DMS53 treated with DMSO at 0.1 percent for 48 hours (cell line): Measurements from ENCODE around the gene TACR1.

Experiments
- DNase-seq: peaks from one replicate; lab custom pipeline; 2025; ENCODE audit not compliant: unreplicated experiment; lab: John Stamatoyannopoulos, UW

TACR1 gene

DNA sequence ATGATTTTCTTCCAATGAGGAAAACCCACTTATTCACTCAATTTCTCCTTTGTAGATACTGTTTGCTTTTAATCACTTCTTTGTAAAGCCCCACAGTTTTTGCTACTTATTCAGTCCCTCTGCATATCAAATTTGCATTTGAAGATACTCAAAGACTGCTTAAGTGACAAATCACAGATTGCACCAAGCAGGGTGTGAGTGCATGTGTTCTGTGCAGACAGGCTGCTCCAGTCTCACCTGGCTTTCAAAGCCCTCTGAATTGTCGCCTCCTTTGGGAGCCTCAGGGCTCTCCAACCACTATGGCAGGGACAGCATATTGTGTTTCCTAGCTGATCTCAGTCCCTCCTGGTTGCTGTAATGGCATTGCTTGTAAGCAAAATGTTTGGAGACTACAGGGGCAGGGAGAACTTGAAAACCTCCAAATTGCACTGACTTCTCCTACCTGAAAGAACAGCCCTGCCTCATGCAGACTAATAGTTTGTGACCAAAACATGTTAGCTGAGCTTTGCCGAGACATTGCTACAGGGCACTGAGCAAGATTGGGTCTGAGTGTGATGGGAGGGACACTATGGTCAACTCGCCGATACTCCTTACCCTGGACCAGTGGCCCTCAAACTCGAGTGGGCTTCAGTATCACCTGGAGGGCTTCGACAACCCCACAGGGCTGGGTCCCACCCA lies 144.0 kb downstream of the TACR1 start:
- no peak for DNase-seq

DNA sequence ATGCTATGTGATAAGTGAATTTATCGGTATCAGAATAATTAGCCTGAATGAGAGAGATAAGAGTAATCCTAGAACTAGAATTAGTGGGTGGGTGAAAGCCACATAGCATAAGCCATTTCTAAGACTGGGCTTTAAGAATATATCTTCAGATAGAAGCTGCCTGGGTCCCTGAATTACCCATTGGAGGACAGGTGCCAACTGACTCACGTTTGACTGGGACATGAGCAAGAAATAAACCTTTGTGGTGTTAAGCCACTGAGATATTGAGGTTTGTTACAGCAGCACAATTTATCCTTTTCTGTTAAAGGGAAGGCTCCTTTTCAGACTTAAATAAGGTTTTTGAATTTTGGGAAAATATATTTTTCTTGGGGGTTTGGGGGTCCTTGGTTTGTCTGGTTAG lies 145.0 kb downstream of the TACR1 start:
- DNase-seq = no peak

DNA sequence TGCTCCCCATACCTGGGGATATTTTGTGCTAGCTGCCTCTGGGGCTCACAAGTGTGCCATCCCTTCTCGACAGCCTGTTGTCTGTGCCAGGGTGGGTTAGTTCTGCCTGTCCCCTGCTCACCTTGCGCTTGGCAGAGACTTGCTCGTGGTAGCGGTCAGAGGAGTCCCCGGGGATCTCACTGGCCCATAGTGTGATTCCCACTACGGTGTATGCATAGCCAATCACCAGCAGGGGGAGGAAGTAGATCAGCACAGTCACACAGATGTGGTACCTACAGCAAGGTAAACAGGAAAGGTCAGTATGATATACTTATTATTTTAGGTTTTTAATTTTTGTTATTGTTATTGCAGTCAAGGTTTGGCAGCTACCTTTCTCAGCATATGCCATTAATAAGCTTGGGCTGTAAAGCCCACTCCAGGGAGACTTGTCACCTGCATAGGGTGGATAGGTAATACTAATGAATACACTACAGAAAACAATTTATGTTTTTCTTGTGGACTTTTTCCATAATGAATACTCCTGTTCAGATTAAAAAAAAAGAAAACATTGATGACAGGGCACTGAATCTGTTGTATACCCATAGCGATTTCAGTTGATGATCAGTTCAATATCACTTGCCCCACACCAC lies 145.7 kb downstream of the TACR1 start:
- DNase-seq = peak; percentile 57

DNA sequence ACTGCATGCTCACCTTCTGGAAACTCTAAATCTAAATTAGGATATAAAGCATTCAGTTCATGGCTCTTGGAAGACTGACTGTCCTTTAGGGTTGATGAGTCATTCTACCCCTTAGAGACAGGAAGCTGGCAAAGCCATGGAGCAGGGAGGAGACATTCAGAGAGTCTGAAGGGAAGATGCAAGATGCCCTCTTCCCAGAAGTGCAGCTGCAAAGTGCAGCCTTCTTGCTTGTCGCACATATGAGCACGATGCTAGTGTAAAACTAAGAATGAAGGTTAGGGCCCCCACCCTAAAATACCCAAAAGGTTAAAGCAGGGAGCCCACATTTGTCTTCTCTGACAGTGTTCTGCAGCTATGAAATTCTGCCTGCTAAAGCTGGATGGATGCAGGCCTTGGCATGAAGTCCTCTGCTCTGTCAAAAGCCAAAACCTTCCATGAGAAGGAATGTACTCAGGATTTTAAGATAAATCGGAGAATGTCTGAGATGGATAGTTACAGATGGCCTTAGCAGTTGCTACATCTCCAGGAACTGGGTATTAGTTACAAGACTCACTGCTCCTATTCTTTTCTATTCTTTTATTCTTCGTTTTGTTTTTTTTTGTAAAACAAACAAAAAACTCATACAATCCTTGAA lies 151.2 kb downstream of the TACR1 start:
- DNase-seq = peak; percentile 16

DNA sequence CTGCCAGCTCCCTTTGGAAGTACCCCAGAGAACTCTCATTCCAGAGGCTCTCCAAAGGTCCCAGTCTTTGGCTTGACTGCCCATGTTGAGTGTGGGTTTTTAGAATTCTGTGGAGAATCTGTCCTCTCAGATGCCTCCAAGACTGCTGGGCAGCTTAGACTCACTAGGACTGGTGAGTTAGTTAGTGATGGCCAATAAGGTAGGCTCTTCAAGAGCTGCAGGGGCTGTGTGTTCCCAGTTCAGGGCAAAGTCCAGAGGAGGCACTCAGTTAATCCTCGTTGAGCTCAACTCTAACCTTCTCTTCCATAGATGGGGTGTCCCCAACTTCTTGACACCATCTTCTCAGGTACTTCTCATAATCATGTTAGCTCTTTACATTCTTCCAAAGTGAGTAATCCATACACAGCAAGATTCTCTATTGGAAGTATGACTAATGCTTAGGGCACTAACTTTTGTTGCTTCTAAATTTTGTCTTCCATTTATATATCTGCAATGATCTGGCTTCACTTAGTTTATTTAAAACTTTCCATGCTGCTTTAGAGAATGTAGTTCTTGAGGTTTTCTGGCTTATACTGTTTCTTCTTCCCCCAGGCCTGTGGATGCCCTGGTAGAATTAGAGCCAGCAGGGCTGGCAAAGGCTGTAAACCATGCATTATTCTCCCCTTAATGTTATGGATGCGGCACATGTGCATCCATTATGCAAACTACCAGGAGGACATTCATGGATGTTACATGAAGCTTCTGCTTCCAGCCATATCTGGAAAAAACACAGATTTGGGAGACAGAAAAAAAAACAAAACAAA lies 151.9 kb downstream of the TACR1 start:
- DNase-seq = no peak

DNA sequence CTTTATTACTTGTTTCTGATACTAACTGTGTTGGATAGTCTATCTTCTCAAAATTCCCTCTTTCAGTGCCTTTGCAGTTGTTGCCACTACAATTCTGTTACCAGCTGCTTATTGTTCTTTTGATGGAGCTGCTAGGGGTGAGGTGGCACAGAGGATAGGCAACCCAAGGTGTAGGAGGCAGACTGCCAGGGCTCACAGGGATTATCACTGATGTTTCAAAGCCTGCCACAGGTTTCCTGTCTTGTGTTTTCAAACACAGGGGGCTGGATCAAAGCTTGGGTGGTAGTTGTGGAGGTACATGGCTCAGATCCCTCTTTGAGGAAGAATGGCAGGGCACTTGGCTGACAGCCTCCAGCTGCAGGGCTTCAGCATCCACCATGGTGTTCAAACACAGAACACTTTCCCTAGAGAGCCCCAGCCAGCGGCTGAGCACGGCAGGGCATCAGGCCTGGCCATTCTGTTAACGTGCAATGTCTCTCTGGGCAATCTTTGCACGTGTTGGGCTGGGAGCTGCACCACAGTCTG lies 153.7 kb downstream of the TACR1 start:
- no peak for DNase-seq

DNA sequence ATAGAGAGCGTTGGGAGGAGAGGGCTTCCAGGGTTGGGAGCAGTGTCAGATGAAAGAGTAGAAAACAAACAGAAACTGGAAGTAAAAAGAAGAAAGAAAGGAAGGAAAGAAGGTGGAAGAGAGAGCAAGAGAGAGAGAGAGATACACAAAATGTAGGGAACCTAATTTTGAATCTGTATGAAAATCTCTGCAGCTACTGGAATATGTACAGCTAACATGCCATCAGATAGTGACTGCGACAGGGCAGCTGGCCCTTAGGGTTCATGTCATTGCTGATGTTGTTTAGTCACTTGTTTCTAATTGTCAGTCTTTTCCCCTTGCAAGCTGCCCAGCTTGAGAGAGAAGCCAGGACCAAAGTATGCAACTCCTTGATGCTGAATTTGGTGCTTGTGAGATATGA lies 155.0 kb downstream of the TACR1 start:
- DNase-seq = no peak

DNA sequence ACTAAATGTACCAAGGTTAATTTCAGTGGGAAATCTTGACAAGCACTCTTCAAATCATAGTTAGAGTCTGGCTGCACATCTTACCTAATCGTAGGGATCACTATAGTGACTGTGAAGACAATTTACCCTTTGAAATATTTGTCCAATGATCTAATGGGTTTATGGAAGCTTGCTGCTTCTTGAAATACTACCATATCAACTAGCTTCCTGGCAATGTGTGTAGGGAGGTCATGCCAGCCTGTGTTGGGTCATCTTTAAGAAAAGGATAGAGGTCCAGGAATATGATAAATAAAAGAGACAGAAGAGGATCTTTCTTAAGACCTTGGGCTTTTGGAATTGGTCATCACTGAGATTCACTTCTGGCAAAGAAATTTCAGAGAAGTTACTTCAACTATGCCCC lies 156.5 kb downstream of the TACR1 start:
- no peak for DNase-seq

DNA sequence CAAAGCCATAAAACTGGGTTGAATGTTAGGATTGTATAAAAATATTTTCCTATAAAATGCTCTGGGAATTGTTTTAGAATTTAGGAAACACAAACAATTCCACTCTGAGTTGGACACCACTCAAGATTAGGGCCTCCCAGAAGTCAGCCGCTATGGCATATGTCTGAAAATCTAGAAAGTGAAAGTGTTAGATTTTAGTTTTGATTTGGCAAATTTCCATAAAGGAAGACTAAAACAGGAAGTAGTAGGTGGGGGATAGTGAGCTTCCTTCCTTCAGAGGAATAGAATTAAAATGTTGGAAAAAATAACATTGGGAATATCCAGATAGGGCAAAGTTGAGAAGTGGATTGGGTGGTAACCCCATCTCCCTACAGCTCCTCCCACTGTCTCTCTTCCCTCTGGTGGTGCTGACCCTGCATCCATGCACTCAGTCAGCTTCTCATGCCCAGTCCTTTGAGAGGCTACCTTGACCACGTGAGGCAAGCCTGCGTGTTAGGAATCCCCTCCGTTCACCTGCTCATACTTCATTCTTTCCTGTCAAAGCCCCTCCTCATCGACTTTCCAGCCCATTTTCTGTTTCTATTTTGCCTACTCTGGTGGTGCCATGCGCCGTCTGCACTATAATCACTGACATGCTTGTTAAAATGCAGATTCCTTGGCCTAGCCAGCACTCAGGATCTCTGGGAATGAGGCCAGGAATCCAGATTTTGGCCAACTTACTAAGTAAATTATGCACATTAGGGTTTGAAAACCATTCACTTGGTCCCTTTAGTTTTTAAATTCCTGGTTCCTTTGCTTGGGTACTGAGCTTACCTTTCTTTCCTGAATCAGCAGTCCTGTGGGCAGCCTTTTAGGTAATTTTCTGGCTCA lies 157.4 kb downstream of the TACR1 start:
- no peak for DNase-seq

DNA sequence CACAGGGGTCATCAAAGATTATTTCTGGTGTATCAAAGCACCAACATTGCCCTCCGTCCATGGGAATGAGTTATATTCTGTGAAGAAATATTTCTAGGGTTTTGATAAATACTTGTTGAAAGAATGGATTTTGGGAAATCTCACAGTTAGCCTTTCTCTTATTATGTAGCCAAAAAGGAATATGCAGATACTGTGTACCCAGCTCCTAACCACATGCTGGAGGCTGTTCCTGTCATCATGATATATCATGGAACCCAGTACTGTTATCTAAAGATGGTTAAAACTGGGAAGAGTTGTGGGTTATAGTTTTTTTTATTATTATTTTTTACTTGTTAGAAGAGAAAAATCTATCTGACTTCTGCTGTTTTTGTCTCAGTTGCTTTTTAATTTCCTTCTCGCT lies 158.1 kb downstream of the TACR1 start:
- DNase-seq = no peak

DNA sequence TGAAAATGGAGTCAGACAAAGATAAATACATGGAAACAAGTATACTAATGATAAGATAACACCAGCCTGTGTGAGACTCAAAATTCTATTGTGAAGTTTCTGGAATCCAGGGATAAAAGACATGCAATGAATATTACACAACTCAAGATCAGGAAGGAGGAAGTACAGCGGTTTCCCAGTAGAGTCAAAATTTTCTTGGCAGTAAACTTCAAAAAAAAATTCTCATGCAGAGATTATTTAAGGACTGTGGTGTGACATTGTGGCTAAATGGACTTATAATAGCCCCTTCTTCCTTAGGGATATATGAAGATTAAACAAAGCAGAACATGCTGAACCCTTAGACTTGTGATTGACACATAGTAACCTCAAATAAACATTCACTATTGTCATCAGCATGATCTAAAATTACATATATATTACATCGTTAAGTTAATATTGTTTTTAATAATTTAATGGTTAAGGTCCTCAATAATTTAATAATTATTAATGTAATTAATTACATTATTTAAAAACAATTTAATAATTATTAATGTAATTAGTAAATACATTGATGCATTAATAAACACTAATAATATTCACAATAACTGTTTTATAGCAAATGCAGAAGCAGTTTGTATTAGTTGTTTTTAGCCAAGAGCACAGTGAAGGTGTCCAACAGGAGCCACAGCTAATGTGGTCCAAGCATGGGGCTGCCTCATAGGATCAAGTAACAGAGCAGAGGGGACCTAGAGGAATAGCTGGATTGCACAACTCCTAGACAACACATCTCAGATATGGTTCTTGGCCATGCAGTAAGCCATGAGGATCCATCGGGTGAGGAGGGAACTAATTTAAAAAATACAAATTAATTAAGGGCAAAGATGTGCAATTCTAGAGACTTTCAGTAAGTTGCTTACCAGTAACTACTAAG lies 163.6 kb downstream of the TACR1 start:
- no peak for DNase-seq

DNA sequence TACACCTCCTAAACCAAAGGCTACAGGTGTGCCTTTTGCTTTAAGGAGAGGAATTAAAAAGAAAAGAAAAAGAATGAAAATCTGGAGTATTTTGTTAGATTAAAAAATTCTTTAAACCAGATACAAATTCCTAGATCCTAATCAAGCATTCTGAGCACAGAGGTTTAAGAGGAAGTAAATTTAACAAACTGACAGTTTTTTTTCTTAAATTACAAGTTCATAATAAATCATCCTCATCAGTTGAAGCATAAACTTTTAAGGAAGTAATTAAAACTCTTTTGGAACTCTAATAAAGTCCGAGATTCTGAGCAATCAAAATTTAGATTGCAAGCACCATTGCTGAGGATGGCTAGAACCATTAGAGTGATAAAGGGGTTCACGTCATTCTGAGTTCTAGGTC lies 165.8 kb downstream of the TACR1 start:
- DNase-seq = no peak

DNA sequence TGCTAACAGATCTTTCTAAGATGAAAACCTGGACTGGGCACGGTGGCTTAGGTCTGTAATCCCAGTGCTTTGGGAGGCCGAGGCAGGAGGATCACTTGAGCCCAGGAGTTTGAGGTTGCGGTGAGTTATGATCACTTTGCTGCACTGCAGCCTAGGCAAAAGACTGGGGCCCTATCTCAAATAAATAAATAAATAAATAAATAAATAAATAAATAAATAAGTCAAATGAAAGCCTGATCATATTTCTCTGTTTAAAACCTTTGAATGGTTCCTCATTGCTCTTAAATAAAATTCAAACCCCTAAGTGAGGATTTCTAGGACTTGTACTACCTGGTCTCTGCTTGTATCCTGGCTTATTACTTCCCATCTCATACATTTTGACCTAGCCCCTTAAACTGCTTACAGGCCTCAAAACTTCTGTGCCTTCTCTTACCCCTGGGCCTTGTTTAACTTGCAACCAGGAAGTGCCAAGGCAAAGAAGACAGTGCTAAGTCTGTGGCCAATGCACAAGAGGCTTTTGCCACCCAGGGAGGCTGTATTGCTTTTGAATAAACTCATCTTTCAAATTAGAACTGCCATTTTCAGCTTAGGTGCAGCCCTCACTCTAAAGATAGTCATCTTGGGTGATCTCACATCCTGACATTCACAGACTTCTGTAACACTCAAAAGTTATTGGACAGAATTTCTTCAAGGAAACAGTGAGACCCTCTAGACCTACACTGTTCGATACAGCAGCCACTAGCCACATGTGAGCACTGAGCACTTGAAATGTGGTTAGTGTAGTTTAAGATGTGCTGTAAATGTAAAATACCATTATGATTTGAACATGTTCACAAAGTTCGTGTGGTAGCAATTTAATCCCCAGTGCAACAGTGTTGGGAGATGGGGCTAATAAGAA lies 167.2 kb downstream of the TACR1 start:
- DNase-seq = no peak

DNA sequence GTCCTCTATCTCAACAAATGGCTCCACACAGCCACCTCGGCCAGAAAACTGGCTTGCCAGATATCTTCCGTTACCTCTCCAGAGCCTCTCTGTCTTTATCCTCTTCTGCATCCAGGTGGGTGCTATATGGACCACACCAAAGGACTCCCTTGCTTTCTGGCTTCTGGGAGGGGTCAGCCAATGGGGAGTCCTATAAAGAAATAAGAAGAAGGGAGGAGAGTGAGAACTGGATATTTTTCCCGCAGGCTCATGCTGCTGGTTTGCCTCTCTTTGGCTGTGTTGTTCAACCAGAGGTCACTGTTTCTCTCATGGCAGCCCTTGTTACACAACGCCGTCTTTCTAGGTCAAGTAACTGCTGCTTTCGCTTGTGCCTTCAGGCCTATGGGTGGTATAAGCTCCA lies 168.1 kb downstream of the TACR1 start:
- DNase-seq = no peak

DNA sequence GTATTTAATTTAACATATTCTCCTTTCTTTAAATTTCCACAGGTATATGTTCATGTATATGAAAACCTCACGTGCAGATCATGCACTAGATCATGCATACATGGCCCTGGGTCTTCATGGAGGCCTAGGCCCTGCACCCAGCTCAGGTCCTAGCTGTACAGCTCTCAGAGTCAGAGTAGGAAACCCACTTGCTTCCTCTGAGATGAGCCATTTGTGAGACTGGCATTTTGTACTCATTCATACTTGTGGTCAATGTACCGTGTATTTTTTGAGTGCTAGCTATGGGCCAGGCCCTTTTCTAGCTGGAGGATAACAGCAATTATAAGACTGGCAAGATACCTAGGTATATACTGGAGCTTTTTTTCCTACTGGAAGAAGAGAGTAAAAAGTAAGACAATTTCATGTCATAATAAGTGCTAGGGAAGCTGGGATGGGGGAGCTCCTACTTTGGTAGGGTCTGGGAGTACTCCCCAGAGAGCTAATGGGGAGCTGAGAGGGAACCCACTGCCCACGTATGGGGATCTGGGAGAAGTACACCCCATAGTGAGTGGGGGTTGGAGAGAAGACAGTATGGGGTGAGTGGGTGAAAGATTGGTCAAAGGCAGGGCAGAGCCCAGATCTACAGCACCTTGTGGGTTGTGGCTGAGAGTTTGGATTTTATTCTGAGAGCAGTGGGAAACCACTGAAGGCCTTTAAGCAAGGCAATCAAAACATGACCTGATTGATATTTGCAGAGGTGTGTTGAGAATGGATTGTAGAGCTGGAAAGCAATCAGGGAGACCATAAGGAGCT lies 168.9 kb downstream of the TACR1 start:
- DNase-seq = no peak

DNA sequence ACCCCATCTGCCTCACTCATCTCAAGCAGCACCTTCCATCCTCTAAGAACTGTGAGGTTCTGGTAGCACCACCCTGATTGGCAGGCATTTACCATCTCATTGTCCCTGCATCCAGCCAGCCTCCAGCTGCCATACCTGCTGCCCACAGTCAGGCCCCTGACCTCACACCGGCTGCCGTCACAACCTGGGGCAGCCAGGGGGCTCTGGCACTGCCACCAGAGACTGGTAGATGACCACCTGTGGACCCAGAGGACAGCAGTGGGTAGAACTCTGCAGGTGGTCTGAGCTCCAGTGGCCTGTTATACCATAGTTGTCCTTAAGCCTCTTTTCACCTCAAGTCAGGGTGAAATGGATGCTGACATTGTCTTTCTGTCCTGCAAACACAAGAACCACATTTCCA lies 171.4 kb downstream of the TACR1 start:
- DNase-seq = no peak

DNA sequence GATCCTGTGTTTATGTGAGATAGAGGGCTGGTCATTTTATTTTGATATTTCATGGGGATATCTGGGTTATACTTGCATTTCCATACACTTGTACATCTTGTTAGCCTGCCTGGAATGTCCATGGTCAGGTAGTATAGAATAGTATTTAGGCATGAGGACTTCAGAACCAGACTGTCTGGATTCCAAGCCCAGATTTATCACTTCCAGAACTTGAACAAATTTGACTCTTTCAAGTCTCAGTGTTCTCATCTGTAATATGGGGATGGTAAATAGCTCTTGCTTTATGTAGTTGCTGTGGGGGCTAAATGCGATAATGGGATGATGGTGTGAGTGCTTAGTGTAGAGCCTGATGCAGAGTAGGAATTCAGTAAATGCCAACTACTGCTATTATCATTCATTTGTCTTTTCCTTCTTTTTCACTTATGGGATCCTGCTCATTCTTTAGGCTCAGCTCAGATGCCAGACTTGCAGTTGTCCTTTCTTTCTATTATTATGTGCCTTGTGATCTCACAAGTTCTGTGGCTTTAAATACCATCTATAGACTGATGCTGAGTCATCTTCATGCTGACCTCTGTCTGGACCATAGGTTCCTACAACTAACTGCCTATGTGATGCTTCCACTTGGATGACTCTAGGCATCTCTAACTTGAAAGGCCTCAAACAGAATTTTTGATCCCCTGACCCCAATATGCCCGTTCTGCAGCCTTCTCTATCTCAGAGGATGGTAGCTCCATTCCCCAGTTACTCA lies 173.5 kb downstream of the TACR1 start:
- no peak for DNase-seq
